OCI-LY3 (cell line): ENCODE measurements around the gene BCR.
"Not testable (repeated sequence)": the region's sequence is repeated elsewhere in the genome, so short reads cannot be mapped to it uniquely, and the experiment has no call there.

Experiments
- H2AFZ ChIP-seq: fragments of 200-600, 300-600 bp; shearing (Covaris generic); 2 replicates; pipeline ENCODE4 v1.6.0; 2014; ENCODE audit warnings: antibody characterized with exemption, low read depth, low read length
- H3K27ac ChIP-seq: fragments of 200-600, 300-600 bp; sonication (generic); 2 replicates; pipeline ENCODE4 v1.5.1; 2014; ENCODE audit warnings: mild to moderate bottlenecking, low read length, moderate library complexity, mixed read lengths
- H3K27me3 ChIP-seq: fragments of 200-600, 300-600 bp; sonication (generic); 2 replicates; pipeline ENCODE4 v1.6.1; 2014; ENCODE audit warnings: low read depth, low read length, mixed read lengths
- H3K36me3 ChIP-seq: fragments of 200-600, 300-600 bp; sonication (generic); replicated peaks from 2 replicates; pipeline ENCODE3; 2014; ENCODE audit warnings: low read depth, low read length, mixed read lengths
- H3K4me1 ChIP-seq: fragments of 300-600, 200-600 bp; sonication (generic); 2 replicates; pipeline ENCODE4 v1.6.1; 2014; ENCODE audit warnings: low read length, mixed read lengths
- H3K4me2 ChIP-seq: fragments of 200-600, 300-600 bp; sonication (generic); 2 replicates; pipeline ENCODE4 v1.6.1; 2014; ENCODE audit warnings: low read length, mixed read lengths
- H3K4me3 ChIP-seq: fragments of 300-600, 200-600 bp; sonication (generic); 2 replicates; pipeline ENCODE4 v1.5.1; 2014; ENCODE audit warnings: antibody characterized with exemption, mild to moderate bottlenecking, low read length, moderate library complexity
- H3K79me2 ChIP-seq: fragments of 300-600, 200-600 bp; shearing (Covaris generic); 2 replicates; pipeline ENCODE4 v1.6.1; 2014; ENCODE audit warnings: mild to moderate bottlenecking, low read length, mixed read lengths
- H3K9ac ChIP-seq: fragments of 300-600, 200-600 bp; shearing (Covaris generic); 2 replicates; pipeline ENCODE4 v1.6.0; 2014; ENCODE audit warnings: mild to moderate bottlenecking, low read length, moderate library complexity
- H3K9me3 ChIP-seq: fragments of 200-600, 300-600 bp; shearing (Covaris generic); 2 replicates; pipeline ENCODE4 v1.6.1; 2014; ENCODE audit warnings: low read length, mixed read lengths; ENCODE audit not compliant: insufficient read depth
- H4K20me1 ChIP-seq: fragments of 200-600, 300-600 bp; sonication (generic); 2 replicates; pipeline ENCODE4 v1.6.1; 2016; ENCODE audit warnings: low read length, mixed read lengths; ENCODE audit not compliant: insufficient read depth
- CTCF ChIP-seq: fragments of 200-600, 300-600 bp; sonication (generic); IDR thresholded peaks from 2 replicates; pipeline ENCODE4 v1.5.1; 2014; ENCODE audit warnings: antibody characterized with exemption, low read length, low read depth
- EZH2phosphoT487 ChIP-seq: fragments of 200-600 bp; shearing (Covaris generic); IDR thresholded peaks from 2 replicates; pipeline ENCODE4 v1.6.1; 2018; ENCODE audit warnings: antibody characterized with exemption, mixed run types, low read depth

Gene BCR

DNA sequence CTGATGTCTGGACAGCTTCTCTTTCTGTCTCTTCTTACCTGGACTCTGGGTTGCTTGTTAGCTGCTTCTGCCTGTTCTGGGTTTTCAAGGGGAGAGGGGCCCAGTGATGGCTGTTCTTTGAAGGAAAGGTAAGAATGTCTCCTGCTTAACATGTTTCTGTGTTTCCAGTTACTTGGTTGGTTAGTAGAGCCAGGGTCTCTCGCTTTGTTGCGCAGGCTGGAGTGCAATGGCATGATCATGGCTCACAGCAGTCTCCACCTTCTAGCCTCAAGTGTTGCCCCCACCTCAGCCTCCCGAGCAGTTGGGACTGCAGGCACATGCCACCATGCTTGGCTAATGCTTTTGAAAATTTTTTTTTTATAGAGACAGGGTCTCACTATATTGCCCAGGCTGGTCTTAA, 126.6 kb downstream of the BCR start:
- H2AFZ ChIP-seq: no peak overlapping the region
- H3K9ac ChIP-seq: no peak overlapping the region
- H4K20me1 ChIP-seq: no peaks in the 10 kb centered on the region
- no peaks in the 10 kb centered on the region for H3K79me2 ChIP-seq
- TF ChIP-seq EZH2phosphoT487: no peak
- no peak for TF ChIP-seq CTCF
- H3K27ac ChIP-seq: no peak overlapping the region
- no peak overlapping the region for H3K4me2 ChIP-seq
- H3K4me3 ChIP-seq: no peak overlapping the region
- H3K36me3 ChIP-seq: no peaks in the 10 kb centered on the region
- H3K9me3 ChIP-seq: no peaks in the 10 kb centered on the region
- H3K27me3 ChIP-seq: no peaks in the 10 kb centered on the region
- no peaks in the 10 kb centered on the region for H3K4me1 ChIP-seq

- H3K36me3 ChIP-seq, H3K9ac ChIP-seq, H3K79me2 ChIP-seq, H3K27ac ChIP-seq, H2AFZ ChIP-seq, H3K9me3 ChIP-seq, H4K20me1 ChIP-seq, H3K4me1 ChIP-seq, H3K27me3 ChIP-seq, H3K4me2 ChIP-seq, H3K4me3 ChIP-seq: not testable (repeated sequence)
These were observed 127.2 kb downstream of the BCR start for GRCh38 chr22:23307511-23307910.

DNA sequence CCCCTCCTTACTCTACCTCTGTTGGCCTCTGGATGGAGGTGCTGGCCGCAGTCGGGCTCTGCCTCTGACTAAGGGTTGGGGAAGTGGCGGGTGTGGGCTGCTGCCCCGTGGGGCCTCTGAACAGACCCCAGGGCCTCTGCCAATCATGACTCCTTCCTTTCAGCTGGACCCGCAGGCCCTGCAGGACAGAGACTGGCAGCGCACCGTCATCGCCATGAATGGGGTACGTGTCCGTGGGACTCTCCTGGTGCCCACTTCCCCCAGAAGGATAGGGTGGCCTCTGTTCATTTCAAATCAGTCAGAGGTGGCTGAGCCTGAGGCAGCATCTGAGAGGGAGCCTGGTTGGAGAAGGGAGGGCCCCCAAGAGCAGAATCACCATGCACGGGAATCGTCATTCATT, 129.0 kb downstream of the BCR start:
- H3K79me2 ChIP-seq, H3K36me3 ChIP-seq, H3K4me3 ChIP-seq, H3K4me1 ChIP-seq, H3K9me3 ChIP-seq, H4K20me1 ChIP-seq, H3K4me2 ChIP-seq, H3K27ac ChIP-seq, H3K9ac ChIP-seq, H2AFZ ChIP-seq, H3K27me3 ChIP-seq: not testable (repeated sequence)

GRCh38 chr22:23310443-23311097, 130.3 kb downstream of the BCR start:
- not testable (repeated sequence) for H3K4me3 ChIP-seq, H2AFZ ChIP-seq, H3K36me3 ChIP-seq, H3K9ac ChIP-seq, H3K9me3 ChIP-seq, H3K27ac ChIP-seq, H4K20me1 ChIP-seq, H3K4me2 ChIP-seq, H3K79me2 ChIP-seq, H3K4me1 ChIP-seq, H3K27me3 ChIP-seq

DNA sequence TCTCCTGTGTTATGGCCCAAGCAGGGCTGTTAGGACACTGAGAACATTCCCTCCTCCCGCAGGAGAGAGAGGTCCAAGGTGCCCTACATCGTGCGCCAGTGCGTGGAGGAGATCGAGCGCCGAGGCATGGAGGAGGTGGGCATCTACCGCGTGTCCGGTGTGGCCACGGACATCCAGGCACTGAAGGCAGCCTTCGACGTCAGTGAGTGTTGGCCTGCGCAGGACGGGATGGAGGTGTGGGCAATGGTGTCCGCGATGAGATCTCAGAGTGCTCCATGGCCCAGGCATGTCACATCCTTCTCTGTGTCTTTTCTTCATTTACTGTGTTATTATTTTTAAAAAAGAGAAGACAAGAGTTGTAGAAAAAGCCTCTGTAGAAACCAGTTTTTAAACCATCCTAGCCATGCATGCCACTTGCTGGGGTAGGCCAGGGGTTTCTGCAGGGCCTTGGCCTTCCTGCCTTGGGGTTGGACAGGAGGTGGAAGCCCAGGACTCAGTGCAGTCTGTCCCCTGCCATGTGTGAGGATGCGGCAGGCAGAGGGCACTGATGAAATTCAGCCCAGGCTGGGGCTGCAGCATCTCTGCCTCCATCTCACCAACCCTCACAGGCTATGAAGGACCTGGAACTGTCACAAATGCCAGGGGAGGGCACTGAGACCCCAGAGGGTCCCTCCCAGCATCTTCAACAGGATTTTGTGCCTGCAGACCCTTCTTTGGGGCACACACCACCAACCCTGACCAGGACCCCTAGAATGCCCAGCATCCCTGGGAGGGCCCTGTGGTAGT, 131.5 kb downstream of the BCR start:
- not testable (repeated sequence) for H3K9ac ChIP-seq, H3K9me3 ChIP-seq, H4K20me1 ChIP-seq, H3K4me3 ChIP-seq, H3K27ac ChIP-seq, H3K4me2 ChIP-seq, H3K4me1 ChIP-seq, H3K79me2 ChIP-seq, H3K36me3 ChIP-seq, H3K27me3 ChIP-seq, H2AFZ ChIP-seq
